DOHH2 (cell line): Measurements from ENCODE around the gene CDH12.
"Not testable (repeated sequence)": the region's sequence is repeated elsewhere in the genome, so short reads cannot be mapped to it uniquely, and the experiment has no call there.

Experiments used
- EZH2phosphoT487 ChIP-seq: fragments of 200-600 bp; sonication (generic); IDR thresholded peaks from 2 replicates; pipeline ENCODE4 v1.6.1; 2017; ENCODE audit warnings: borderline replicate concordance, mild to moderate bottlenecking, antibody characterized with exemption, low read length, moderate library complexity, mixed read lengths
- TF ChIP-seq, protein P1 (sequence below): fragments of 200-600 bp; sonication (generic); IDR thresholded peaks from one replicate; pipeline ENCODE4 v1.5.1; 2014; ENCODE audit warnings: antibody characterized with exemption, mild to moderate bottlenecking, low read depth, low read length; ENCODE audit not compliant: poor library complexity, severe bottlenecking

GRCh38 chr5:22164910-22165748 is 688.0 kb downstream of the CDH12 start:
- TF ChIP-seq, protein P1, sequence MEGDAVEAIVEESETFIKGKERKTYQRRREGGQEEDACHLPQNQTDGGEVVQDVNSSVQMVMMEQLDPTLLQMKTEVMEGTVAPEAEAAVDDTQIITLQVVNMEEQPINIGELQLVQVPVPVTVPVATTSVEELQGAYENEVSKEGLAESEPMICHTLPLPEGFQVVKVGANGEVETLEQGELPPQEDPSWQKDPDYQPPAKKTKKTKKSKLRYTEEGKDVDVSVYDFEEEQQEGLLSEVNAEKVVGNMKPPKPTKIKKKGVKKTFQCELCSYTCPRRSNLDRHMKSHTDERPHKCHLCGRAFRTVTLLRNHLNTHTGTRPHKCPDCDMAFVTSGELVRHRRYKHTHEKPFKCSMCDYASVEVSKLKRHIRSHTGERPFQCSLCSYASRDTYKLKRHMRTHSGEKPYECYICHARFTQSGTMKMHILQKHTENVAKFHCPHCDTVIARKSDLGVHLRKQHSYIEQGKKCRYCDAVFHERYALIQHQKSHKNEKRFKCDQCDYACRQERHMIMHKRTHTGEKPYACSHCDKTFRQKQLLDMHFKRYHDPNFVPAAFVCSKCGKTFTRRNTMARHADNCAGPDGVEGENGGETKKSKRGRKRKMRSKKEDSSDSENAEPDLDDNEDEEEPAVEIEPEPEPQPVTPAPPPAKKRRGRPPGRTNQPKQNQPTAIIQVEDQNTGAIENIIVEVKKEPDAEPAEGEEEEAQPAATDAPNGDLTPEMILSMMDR: not testable (repeated sequence)
- not testable (repeated sequence) for TF ChIP-seq EZH2phosphoT487
